Activated T-helper 1 cell treated with anti-CD3 and anti-CD28 coated beads, Interleukin-12 subunit alpha, Interleukin-12 subunit beta, Interleukin-2, Interleukin-4 antibody, amounts not matched to agents 30 ng/mL and 10 ng/mL and 1 ng/mL, durations not matched to agents 14 hours and 24 hours and 36 hours (primary cell): Measurements from ENCODE around the gene DEAF1. TPM values are rescaled to one million over a fixed set of nuclear protein-coding genes. Genes with fewer than 3 reads are reported as not detected.

Experiments used
- DNase-seq: peaks from one replicate; pipeline ENCODE4 v3.0.0; 2021; ENCODE audit warnings: low spot score
- H3K27ac Mint-ChIP-seq: one replicate; pipeline ENCODE4 v1.8.0; 2021; ENCODE audit warnings: mild to moderate bottlenecking, mixed read lengths
- H3K27me3 Mint-ChIP-seq: one replicate; pipeline ENCODE4 v1.8.0; 2022; ENCODE audit warnings: mild to moderate bottlenecking, moderate library complexity, mixed read lengths; ENCODE audit not compliant: insufficient read depth
- H3K36me3 Mint-ChIP-seq: one replicate; pipeline ENCODE4 v1.8.0; 2021; ENCODE audit warnings: low read depth, mixed read lengths
- H3K4me1 Mint-ChIP-seq: one replicate; pipeline ENCODE4 v1.8.0; 2021; ENCODE audit warnings: low read depth, mixed read lengths
- H3K4me3 Mint-ChIP-seq: one replicate; pipeline ENCODE4 v1.8.0; 2021; ENCODE audit warnings: mild to moderate bottlenecking, moderate library complexity, mixed read lengths
- H3K9me3 Mint-ChIP-seq: one replicate; pipeline ENCODE4 v1.8.0; 2021; ENCODE audit warnings: mixed read lengths
- intact Hi-C: fragments of 100-400 bp; cut with micrococcal nuclease; formaldehyde crosslinking; loops from one replicate; pipeline ENCODE4 v1.15.1; 2024
- total RNA-seq: library from RNA; stranded (reverse); gene quantifications from 2 replicates; pipeline ENCODE4 v1.2.3, GENCODE V29; 2022

The DEAF1 gene
- total RNA-seq, 1 donor from 2014 or later, result 72.2 TPM

GRCh38 chr11:625636-626268 lies 69.3 kb downstream of the DEAF1 start:
- intact Hi-C loops, result no loop called here
- Mint-ChIP-seq H3K4me1 (peaks cover 20% of the 10 kb centered on the region), H3K9me3 (no peaks in the 10 kb centered on the region), H3K4me3 (no peak overlapping the region), H3K36me3 (peaks cover 10% of the 10 kb centered on the region), H3K27me3 (peaks cover 20% of the 10 kb centered on the region), H3K27ac (no peak overlapping the region)
- DNase-seq, result no peak

- intact Hi-C loops, result no loop called here
- DNase-seq, result no peak
- H3K36me3 Mint-ChIP-seq, result peaks cover 10% of the 10 kb centered on the region
- H3K4me3 Mint-ChIP-seq, result no peak within 1 kb of the TSS
- H3K27me3 Mint-ChIP-seq, result peaks cover 20% of the 10 kb centered on the region
- H3K9me3 Mint-ChIP-seq, result no peaks in the 10 kb centered on the region
- H3K27ac Mint-ChIP-seq, result no peak within 1 kb of the TSS
- peaks cover 20% of the 10 kb centered on the region for H3K4me1 Mint-ChIP-seq
These were observed 70.1 kb downstream of the DEAF1 start, which contains the start of gene CDHR5 for GRCh38 chr11:624705-625635. Gene CDHR5, minus strand, starts transcription at chr11:624955. Its CDS starts 53 bp downstream, at chr11:624902.

GRCh38 chr11:623999-624704 lies 70.9 kb downstream of the DEAF1 start:
- H3K4me3 Mint-ChIP-seq, result no peak overlapping the region
- intact Hi-C loops, result no loop called here
- peaks cover 20% of the 10 kb centered on the region for H3K27me3 Mint-ChIP-seq
- no peak overlapping the region for H3K27ac Mint-ChIP-seq
- H3K36me3 Mint-ChIP-seq, result peaks cover 10% of the 10 kb centered on the region
- no peak for DNase-seq
- H3K9me3 Mint-ChIP-seq, result no peaks in the 10 kb centered on the region
- peaks cover 15% of the 10 kb centered on the region for H3K4me1 Mint-ChIP-seq

GRCh38 chr11:623349-623869 lies 71.6 kb downstream of the DEAF1 start:
- Mint-ChIP-seq H3K4me3 (no peak overlapping the region), H3K36me3 (peaks cover 8% of the 10 kb centered on the region), H3K9me3 (no peaks in the 10 kb centered on the region), H3K4me1 (peaks cover 7% of the 10 kb centered on the region), H3K27me3 (peaks cover 15% of the 10 kb centered on the region), H3K27ac (no peak overlapping the region)
- no peak for DNase-seq
- intact Hi-C loops, result no loop called here

GRCh38 chr11:621838-622237 lies 73.2 kb downstream of the DEAF1 start:
- no peak for DNase-seq
- Mint-ChIP-seq H3K4me1 (no peaks in the 10 kb centered on the region), H3K4me3 (no peak overlapping the region), H3K9me3 (no peaks in the 10 kb centered on the region), H3K36me3 (no peaks in the 10 kb centered on the region), H3K27ac (no peak overlapping the region), H3K27me3 (peaks cover 6% of the 10 kb centered on the region)
- intact Hi-C loops, result no loop called here

- no peak for DNase-seq
- no peak overlapping the region for H3K4me3 Mint-ChIP-seq
- no peaks in the 10 kb centered on the region for H3K4me1 Mint-ChIP-seq
- H3K27me3 Mint-ChIP-seq, result peaks cover 6% of the 10 kb centered on the region
- no peaks in the 10 kb centered on the region for H3K36me3 Mint-ChIP-seq
- no peaks in the 10 kb centered on the region for H3K9me3 Mint-ChIP-seq
- intact Hi-C loops, result no loop called here
- H3K27ac Mint-ChIP-seq, result no peak overlapping the region
These were observed 73.8 kb downstream of the DEAF1 start for GRCh38 chr11:620935-621814.

GRCh38 chr11:620201-620600 lies 74.8 kb downstream of the DEAF1 start:
- no peak overlapping the region for H3K27ac Mint-ChIP-seq
- DNase-seq, result no peak

GRCh38 chr11:619628-620050 lies 75.4 kb downstream of the DEAF1 start:
- intact Hi-C loops, result loop anchor here (5.0 kb wide), 1 partner anchor 178 kb away; the partner anchor contains the start of gene SLC25A22
- no peak overlapping the region for H3K27ac Mint-ChIP-seq

More at GRCh38 chr11:620201-620600, 74.8 kb downstream of the DEAF1 start:
- Mint-ChIP-seq H3K4me3 (no peak overlapping the region), H3K4me1 (no peaks in the 10 kb centered on the region), H3K36me3 (no peaks in the 10 kb centered on the region), H3K9me3 (no peaks in the 10 kb centered on the region), H3K27me3 (no peaks in the 10 kb centered on the region)
- intact Hi-C loops, result no loop called here

GRCh38 chr11:618856-619627 lies 76.0 kb downstream of the DEAF1 start:
- no peaks in the 10 kb centered on the region for H3K9me3 Mint-ChIP-seq
- no peaks in the 10 kb centered on the region for H3K4me1 Mint-ChIP-seq
- DNase-seq, result no peak
- H3K4me3 Mint-ChIP-seq, result no peak overlapping the region
- H3K27me3 Mint-ChIP-seq, result no peaks in the 10 kb centered on the region
- H3K36me3 Mint-ChIP-seq, result peaks cover 6% of the 10 kb centered on the region
- no peak overlapping the region for H3K27ac Mint-ChIP-seq
- intact Hi-C loops, result loop anchor here (5.0 kb wide), 1 partner anchor 178 kb away; the partner anchor contains the start of gene SLC25A22

More at GRCh38 chr11:619628-620050, 75.4 kb downstream of the DEAF1 start:
- Mint-ChIP-seq H3K27me3 (no peaks in the 10 kb centered on the region), H3K4me1 (no peaks in the 10 kb centered on the region), H3K9me3 (no peaks in the 10 kb centered on the region), H3K4me3 (no peak overlapping the region), H3K36me3 (no peaks in the 10 kb centered on the region)
- DNase-seq, result no peak

GRCh38 chr11:617912-618682 lies 76.9 kb downstream of the DEAF1 start:
- no peaks in the 10 kb centered on the region for H3K27me3 Mint-ChIP-seq
- H3K36me3 Mint-ChIP-seq, result peaks cover 6% of the 10 kb centered on the region
- DNase-seq, result no peak
- no peak overlapping the region for H3K4me3 Mint-ChIP-seq
- no peaks in the 10 kb centered on the region for H3K9me3 Mint-ChIP-seq
- no peaks in the 10 kb centered on the region for H3K4me1 Mint-ChIP-seq
- intact Hi-C loops, result loop anchor here (5.0 kb wide), 1 partner anchor 179 kb away; the partner anchor contains the start of gene SLC25A22
- no peak overlapping the region for H3K27ac Mint-ChIP-seq
